HG03565 (cell line): ENCODE results near the gene TRIM40.
"Not testable (repeated sequence)": the region's sequence is repeated elsewhere in the genome, so short reads cannot be mapped to it uniquely, and the experiment has no call there.

Source experiments
- ATAC-seq: cut with Tn5 transposase; IDR thresholded peaks from one replicate; pipeline ENCODE4 v1.9.1; 2021; ENCODE audit warnings: mild to moderate bottlenecking, moderate library complexity; ENCODE audit not compliant: unreplicated experiment

TRIM40 gene

DNA sequence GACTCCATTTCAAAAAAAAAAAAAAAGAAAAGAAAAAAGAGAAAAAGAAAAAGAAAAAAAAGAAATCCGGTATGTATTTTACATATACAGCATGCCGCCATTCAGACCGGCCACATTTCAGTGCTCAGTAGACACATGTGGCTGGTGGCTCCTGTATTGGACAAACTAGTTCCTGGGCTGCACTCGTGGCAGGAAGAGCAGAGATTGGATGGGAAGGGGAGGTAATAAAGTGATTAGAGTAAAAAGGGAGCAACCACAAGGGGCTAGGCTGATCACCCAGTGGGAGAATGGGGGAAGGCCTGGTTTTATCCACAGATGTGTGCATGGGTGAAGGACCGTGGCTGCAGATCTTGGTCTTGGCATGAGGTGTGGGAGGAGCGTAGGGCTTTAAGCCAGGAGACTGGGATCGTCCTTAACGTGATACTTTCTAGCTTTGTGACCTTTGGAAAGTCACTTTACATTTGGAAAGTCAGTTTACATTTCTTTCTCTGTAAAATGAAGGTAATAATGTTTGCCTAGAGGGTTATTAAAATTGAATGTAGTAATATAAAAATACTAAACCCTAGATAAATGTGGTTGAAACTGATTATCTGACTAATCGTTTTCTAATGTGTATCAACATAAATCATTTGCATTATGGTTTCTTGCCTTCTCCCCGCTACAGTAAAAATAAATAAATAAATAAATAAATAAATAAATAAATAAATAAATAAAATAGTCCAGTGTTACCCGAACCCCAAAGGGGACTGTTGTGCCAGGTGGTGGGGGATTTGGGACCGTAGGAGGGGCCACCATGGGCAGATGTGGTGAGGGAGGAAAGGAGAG, 26.5 kb downstream of the TRIM40 start:
- ATAC-seq, result no peak

DNA sequence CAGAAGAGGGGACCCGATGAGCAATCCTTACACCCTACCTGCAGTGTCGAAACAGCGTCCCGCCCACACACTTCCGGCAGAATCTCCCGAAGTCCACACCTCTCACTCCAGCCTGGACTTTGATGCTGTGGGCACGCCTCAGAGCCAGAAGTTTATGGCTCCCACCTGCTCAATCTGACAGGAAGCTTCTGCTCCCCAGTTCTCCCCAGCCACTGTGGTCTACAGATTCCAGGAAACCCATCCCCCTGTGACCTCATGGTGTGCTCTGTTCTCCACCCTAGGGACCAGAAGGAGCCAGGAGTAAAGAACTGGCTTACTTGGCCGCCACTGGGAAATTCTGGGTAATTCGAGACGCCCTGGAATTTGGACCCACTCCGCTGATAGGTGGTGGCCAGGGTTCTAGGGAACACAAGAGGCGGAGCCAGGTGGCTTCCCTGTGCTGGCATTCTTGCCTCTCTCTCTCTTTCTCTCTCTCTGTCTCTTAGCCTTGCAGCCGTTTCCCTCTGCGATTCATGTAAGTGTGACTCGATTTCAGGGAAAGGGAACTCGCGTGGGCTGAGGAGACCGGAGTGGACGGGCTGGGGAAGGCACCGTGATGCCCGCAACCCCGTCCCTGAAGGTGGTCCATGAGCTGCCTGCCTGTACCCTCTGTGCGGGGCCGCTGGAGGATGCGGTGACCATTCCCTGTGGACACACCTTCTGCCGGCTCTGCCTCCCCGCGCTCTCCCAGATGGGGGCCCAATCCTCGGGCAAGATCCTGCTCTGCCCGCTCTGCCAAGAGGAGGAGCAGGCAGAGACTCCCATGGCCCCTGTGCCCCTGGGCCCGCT, 27.4 kb downstream of the TRIM40 start, which contains the start of gene TRIM15:
TRIM15 (plus strand) TSS at position 457 of the 828 bp plus-strand sequence; CDS start at position 596, 139 bp downstream.
- ATAC-seq, result no peak

DNA sequence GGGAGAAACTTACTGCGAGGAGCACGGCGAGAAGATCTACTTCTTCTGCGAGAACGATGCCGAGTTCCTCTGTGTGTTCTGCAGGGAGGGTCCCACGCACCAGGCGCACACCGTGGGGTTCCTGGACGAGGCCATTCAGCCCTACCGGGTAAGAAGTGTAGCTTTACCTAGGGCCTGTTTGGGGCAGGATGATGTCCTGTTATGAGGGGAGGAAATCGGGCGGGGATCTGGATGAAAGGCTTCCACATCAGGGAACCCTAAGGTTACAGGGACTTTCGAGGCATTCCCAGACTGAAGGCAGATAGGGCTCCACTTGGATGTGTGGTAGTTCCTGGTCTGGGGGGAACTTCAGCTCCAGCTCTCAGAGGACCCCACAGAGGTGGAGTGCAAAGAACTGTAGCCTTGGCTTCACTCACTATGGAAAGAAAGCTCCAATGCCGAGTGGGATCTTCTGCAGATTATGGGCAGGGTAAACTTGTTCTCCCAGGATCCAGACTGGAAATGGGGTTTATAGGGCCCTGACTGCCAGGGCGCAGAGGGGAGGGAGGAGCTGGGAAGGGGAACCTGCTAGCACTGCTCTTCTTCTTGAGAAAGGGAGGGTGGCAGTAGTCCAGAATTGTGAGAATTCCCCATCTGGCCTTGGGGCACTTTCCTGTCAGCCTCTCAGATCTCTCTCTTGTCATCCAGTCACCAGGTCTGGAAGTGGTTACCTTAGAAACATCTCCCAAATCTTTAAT, 28.1 kb downstream of the TRIM40 start:
- ATAC-seq, result no peak

DNA sequence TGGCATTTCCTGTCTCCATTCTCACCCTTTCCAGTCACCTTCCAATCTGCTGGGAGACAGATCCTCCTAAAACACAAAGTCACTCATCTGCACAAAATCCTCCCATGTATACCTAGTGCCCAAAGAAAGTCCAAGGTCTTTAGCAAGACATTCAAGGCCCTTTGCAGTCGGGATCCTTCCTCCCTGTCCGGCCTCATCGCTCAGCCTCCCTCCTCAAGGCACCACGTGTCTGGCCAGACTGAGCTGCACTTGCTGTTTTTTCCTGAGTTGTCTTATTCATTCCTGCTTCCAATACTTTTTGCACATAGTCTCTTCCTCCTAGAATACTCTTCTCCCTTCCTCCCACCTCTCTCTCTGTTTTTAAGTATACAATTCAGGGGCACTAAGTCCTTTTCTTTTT, 28.8 kb downstream of the TRIM40 start:
- no peak for ATAC-seq

DNA sequence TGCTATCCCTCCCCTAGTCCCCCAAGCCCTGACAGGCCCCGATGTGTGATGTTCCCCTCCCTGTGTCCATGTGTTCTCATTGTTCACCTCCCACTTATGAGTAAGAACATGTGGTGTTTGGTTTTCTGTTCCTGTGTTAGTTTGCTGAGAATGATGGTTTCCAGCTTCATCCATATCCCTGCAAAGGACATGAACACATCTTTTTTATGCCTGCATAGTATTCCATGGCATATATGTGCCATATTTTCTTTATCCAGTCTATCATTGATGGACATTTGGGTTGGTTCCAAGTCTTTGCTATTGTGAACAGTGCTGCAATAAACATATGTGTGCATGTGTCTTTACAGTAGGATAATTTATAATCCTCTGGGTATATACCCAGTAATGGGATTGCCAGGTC, 29.3 kb downstream of the TRIM40 start:
- ATAC-seq, result not testable (repeated sequence)

DNA sequence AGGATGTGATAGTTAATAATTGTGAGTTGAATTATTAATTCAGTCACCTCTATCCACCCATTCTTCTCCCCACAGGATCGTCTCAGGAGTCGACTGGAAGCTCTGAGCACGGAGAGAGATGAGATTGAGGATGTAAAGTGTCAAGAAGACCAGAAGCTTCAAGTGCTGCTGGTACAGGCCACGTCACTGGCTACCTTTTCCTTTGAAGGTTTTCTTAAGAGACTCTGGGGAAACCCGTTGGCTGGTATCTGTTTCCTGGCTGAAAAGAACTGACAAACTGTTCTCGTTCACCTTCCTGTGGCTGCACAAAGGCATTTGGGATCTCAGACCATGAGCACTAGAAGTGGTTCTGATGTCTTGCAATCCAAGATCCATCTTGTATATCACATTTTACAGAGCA, 31.2 kb downstream of the TRIM40 start:
- ATAC-seq, result no peak

DNA sequence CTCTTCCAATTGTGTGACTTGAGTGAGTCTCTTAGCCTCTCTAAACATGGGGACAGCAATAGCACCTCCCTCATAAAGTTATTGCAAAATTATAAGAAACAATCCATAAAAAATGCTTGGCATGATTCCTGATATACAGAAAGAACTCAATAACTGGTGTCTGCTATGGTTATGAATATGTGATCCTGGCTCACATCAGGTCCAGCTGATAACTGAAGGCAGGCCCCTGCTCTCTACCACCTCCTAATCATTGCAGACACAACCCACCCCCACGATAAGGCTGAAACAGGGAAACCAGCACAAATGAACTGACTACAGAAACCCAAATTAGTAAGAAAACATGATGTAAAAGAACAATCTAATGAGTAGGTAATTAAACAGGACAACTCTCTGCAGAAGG, 32.8 kb downstream of the TRIM40 start:
- no peak for ATAC-seq

DNA sequence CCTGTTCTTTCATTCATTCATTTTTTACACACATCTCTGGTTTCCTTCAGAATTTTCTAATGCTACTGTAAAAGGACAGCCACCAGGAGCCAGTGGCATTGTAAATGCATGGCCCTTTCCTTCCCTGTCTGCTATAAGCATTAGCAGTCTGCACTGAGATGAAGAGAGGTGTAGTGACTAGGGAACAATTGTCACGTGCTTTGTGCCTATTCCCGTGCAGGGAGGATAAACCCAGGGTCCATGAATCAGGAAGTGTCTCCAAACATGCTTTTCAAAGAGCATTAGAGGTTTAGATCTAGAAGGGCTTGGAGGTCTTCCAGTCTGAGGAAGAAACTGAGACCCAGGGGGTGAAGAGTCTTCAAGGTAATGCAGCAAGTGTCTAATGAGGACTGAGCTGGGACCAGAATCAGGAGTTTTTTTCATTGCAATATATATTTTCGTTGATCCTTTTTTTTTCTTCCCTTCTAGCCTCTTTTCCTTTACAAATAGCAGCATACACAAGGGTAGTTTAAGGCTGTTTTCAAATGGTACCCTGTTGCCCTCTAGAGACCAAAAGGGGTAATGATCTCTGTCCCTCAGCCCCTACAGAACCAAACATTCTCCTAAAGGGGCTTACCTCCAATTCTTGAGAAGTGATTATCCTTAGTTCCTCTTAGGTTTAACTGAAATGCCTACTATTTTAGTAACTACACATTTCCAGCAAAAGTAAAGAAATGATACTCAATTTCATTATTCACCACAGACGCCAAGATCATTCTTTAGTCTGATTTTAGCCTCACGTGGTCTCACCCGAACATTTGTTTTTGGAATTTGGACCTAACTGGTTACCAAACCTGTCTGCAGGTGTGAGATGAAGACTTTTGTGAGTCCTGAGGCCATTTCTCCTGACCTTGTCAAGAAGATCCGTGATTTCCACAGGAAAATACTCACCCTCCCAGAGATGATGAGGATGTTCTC, 34.0 kb downstream of the TRIM40 start:
- no peak for ATAC-seq

DNA sequence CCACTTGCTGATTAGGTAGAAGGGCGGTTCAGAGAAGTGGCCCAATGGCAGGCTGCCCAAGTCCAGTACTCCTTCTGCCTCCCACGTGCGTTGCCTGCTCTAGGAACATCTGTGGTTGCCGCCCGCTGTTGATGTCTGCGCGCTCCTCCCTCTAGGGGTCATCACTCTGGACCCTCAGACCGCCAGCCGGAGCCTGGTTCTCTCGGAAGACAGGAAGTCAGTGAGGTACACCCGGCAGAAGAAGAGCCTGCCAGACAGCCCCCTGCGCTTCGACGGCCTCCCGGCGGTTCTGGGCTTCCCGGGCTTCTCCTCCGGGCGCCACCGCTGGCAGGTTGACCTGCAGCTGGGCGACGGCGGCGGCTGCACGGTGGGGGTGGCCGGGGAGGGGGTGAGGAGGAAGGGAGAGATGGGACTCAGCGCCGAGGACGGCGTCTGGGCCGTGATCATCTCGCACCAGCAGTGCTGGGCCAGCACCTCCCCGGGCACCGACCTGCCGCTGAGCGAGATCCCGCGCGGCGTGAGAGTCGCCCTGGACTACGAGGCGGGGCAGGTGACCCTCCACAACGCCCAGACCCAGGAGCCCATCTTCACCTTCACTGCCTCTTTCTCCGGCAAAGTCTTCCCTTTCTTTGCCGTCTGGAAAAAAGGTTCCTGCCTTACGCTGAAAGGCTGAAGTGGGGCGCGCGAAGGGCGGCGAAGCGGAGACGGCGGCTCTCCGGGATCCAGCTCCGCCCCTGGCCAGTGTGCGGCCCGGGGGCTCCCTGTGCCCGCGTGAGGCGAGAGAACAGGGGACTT, 35.9 kb downstream of the TRIM40 start:
- no peak for ATAC-seq

DNA sequence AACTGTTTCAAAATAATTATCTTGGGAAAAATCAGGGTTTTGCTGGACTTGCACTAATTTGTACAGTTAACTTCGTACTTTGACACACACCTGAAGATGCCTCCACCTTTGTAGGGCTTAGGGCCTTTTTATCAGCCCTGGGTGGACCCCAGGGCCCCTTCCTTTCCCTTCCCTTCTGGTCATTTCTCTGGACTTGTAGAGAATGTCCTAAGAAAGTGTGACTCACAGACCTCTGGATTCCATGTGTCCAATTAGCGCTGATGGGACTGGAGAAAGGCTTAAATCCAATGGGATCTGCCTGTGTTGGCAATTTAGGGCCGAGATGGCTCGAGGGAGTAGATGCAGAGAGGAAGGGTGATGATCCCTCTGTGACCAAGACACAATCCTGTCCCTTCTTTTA, 36.7 kb downstream of the TRIM40 start:
- ATAC-seq, result no peak

DNA sequence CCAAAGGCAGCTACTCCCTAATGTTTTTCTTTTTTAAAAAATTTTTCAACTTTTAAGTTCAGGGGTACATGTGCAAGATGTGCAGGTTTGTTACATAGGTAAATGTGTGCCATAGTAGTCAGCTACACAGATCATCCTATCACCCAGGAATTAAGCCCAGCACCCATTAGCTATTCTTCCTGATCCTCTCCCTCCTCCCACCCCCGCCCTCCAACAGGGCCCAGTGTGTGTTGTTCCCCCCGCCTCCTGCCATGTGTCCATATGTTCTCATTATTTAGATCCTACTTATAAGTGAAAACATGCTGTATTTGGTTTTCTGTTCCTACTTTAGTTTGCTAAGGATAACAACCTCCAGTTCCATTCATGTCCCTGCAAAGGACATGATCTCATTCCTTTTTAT, 39.8 kb downstream of the TRIM40 start:
- ATAC-seq, result no peak

DNA sequence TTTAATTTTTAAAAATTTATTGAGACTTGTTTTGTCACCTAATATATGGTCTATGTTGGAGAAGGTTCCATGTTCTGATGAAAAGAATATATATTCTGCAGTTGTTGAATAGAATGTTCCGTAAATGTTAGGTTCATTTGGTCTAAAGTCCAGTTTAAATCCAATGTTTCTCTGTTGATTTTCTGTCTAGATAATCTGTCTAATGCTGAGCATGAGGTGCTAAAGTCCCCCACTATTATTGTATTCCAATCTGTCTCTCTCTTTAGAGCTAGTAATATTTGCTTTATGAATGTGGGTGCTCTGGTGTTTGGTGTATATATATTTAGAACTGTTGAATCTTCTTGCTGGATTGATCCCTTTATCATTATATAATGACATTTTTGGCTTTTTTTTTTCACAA, 42.9 kb downstream of the TRIM40 start:
- ATAC-seq, result no peak

DNA sequence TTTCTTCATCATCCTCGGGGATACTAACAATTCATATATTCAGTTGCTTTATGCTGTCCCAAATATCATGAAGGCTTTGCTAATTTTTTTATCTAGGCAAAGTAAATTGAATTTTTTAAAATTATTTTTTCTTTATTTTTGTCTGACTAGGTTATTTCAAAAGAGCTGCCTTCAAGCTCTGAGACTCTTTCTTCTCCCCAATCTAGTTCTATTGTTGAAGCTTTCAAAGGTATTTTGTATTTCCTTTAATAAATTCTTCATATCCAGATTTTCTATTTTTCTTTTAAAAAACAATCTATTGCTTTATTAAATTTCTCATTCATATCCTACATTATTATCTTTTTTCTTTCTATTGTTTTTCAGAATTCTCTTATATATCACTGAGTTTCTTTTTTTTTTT, 44.2 kb downstream of the TRIM40 start:
- no peak for ATAC-seq

DNA sequence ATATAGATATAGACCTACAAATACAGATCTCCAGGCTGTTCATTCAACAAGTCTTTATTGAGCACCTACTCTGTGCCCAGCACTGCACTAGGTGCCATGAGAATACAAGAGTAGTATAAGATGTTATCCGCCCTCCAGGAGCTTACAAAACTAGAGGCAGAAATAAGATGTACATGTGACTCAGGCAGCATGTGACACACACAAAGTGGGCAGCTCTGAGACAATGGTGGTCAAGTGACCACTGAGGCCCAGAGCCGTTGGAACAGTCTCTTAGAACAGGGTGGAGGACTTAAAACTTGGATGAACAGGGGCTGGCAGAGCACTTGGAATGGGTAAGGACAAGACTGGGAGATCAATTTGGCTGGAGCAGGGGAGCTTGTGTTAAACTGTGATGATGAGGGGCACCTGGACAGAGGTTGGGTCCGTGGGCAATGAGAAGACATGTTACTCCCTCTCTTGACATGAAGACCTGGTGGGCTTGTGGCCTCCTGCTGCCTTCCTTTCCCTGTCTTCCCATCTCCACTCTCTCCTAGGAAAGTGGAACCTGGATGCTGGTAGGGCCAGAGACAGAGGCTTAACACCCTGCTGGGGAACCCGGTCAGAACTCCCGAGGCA, 48.6 kb downstream of the TRIM40 start:
- no peak for ATAC-seq

DNA sequence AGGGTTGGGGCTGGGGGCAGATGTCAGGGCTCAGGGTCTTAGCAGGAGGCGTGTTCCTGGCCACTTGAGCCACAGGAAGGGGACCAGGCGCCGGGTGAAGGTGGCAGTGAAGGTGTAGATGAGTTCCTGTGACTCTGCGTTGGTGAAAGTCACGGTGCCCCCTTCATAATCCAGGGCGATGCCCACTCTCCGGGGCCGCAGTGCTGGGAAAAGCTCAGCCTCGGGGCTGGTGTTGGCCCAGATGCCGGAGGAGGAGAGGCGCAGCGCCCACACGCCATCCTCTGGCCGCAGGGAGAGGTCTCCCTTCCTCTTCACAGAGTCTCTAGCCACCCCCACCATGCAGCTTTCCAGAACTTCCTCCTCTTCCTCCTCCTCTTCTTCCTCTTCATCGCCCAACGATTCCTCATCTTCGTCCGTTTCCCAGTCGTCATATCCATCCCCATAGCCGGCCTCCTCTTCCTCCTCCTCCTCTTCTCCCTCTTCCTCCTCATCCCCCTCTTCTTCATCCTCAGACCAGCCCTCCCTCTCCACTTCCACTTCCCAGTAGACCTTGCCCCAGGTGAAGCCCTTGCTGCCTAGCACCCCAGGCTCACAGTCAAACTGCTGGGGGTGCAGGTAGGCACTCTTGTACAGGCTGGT, 50.0 kb downstream of the TRIM40 start:
- no peak for ATAC-seq

DNA sequence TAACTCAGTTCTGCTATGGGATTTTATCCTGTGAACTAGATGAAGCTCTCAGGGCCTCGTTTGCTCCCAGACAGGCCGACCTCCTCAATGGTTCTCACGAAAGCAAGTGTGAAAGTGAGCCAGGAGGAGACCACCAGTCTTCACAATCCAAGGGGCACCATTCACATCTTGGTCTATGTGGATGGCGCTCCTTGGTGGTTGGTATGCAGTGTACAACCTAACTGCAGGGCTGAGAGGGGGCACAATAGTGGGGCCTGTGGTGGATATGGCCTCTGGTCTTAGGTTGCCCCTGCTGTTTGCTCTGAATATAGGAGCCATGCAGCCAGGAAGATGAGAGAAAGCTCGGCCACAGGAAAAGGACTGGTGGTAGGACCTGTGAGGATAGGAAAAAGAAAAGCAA, 52.6 kb downstream of the TRIM40 start:
- no peak for ATAC-seq

DNA sequence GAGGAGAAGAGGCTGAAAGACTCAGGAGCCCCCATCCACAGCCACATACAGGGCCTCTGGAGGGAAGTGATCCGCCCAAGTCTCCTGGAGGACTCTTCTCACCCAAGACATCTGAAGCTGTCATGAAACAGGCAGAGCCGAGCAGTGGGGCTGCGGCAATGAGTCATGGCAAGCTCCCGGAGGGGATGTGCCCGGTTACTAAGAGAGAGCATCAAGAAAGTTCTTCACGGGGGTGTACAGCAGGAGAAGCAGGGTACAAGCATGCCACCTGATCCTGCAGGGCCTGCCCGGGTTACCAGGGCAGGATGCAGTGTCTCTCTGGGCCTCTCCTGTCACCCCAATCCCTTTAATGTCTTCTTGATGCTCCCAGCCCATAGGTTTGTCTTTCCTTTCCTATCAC, 56.1 kb downstream of the TRIM40 start:
- no peak for ATAC-seq
